Endothelial cell of umbilical vein (primary cell): ENCODE data around the gene NAXD. TPM values are rescaled to one million over a fixed set of nuclear protein-coding genes. Genes with fewer than 3 reads are reported as not detected.

Experiments used
- BruUV-seq: library from RNA; stranded (reverse); fragments of 400-500 nt; replicated peaks from 2 replicates; lab custom pipeline; 2021; lab: Mats Ljungman, UMichigan
- CTCF ChIA-PET: fragments of 300-600, 350-600 bp; sonication (Branson Sonifier 250); formaldehyde crosslinking; loops from one replicate; lab custom pipeline; 2021; ENCODE audit warnings: antibody characterized with exemption, inconsistent platforms; lab: Charles Lee
- POLR2A ChIA-PET: fragments of 300-600, 350-600 bp; sonication (Branson Sonifier 250); formaldehyde crosslinking; loops from one replicate; lab custom pipeline; 2021; ENCODE audit warnings: antibody characterized with exemption, inconsistent platforms; lab: Charles Lee
- DNase-seq: peaks from one replicate; pipeline ENCODE4 v3.0.0-alpha.2; 2011; ENCODE audit warnings: low read depth, low spot score
- FAIRE-seq: peaks from 2 replicates; lab custom pipeline; 2011; peaks lifted over from hg19 to GRCh38; lab: Jason Lieb, UNC
- H2AFZ ChIP-seq: 2 replicates; pipeline ENCODE4 v1.6.0; 2012; ENCODE audit warnings: low read depth, low read length, control low read depth, inconsistent platforms
- H3K27ac ChIP-seq: 2 replicates; pipeline ENCODE4 v1.5.1; 2011; ENCODE audit warnings: low read depth, mild to moderate bottlenecking, control low read depth, low read length, moderate library complexity; ENCODE audit not compliant: insufficient read depth
- H3K27me3 ChIP-seq, 2 experiments: 2 replicates each; pipeline versions ENCODE4 v1.6.0 to v1.6.1; 2011; ENCODE audit warnings: low read length in 2 of 2, mixed read lengths in 1 of 2; ENCODE audit not compliant: control insufficient read depth in 2 of 2, insufficient read depth in 2 of 2
- H3K36me3 ChIP-seq, 2 experiments: 2 replicates in 1 of 2; 3 replicates in 1 of 2; pipeline ENCODE4 v1.5.1; 2011; ENCODE audit warnings: low read length in 2 of 2, mild to moderate bottlenecking in 1 of 2, moderate library complexity in 1 of 2; ENCODE audit not compliant: control insufficient read depth in 2 of 2, insufficient read depth in 2 of 2; ENCODE audit errors: extremely low read depth in 1 of 2
- H3K4me1 ChIP-seq: 3 replicates; pipeline ENCODE4 v1.5.1; 2011; ENCODE audit warnings: mild to moderate bottlenecking, low read length; ENCODE audit not compliant: control insufficient read depth, insufficient read depth; ENCODE audit errors: extremely low read depth
- H3K4me2 ChIP-seq: 2 replicates; pipeline ENCODE4 v1.6.1; 2011; ENCODE audit warnings: low read length, control low read depth, mixed read lengths; ENCODE audit not compliant: insufficient read depth
- H3K4me3 ChIP-seq, 3 experiments: fragments of 200-600 bp in 1 of 3; sonication (generic), shearing (Covaris generic) in 1 of 3; replicated peaks in 1 of 3; 2 replicates each; pipeline ENCODE4 v1.5.1; 2011 to 2016; ENCODE audit warnings: control low read depth in 3 of 3, low read length in 3 of 3, mild to moderate bottlenecking in 2 of 3, inconsistent platforms in 1 of 3, low read depth in 1 of 3, moderate library complexity in 1 of 3; ENCODE audit not compliant: insufficient read depth in 1 of 3
- H3K79me2 ChIP-seq: 2 replicates; pipeline ENCODE4 v1.6.0; 2012; ENCODE audit warnings: low read length, inconsistent platforms; ENCODE audit not compliant: control insufficient read depth, insufficient read depth
- H3K9ac ChIP-seq: replicated peaks from 2 replicates; pipeline ENCODE3; 2011; ENCODE audit warnings: low read length, control low read depth; ENCODE audit not compliant: insufficient read depth; ENCODE audit errors: extremely low read depth
- H3K9me1 ChIP-seq: replicated peaks from 3 replicates; pipeline ENCODE4 v1.6.0; 2011; ENCODE audit warnings: mild to moderate bottlenecking, low read length; ENCODE audit not compliant: control insufficient read depth, insufficient read depth; ENCODE audit errors: extremely low read depth
- H3K9me3 ChIP-seq: replicated peaks from 2 replicates; pipeline ENCODE4 v1.5.1; 2012; ENCODE audit warnings: low read length, inconsistent platforms; ENCODE audit not compliant: control insufficient read depth, insufficient read depth
- H4K20me1 ChIP-seq: replicated peaks from 2 replicates; pipeline ENCODE3; 2011; ENCODE audit warnings: mild to moderate bottlenecking, low read length; ENCODE audit not compliant: control insufficient read depth, insufficient read depth; ENCODE audit errors: extremely low read depth
- EZH2 ChIP-seq: IDR thresholded peaks from 2 replicates; pipeline ENCODE4 v1.6.1; 2012; ENCODE audit warnings: borderline replicate concordance, low read depth, mild to moderate bottlenecking, moderate library complexity, low read length, inconsistent platforms; ENCODE audit not compliant: severe bottlenecking
- FOS ChIP-seq: IDR thresholded peaks from 2 replicates; pipeline ENCODE4 v1.6.1; 2011; ENCODE audit warnings: mild to moderate bottlenecking, low read length, moderate library complexity, borderline replicate concordance; ENCODE audit not compliant: insufficient read depth
- GATA2 ChIP-seq: IDR thresholded peaks from 2 replicates; pipeline ENCODE4 v1.7.0; 2011; ENCODE audit warnings: low read depth, mild to moderate bottlenecking, moderate library complexity, mixed read lengths, low read length; ENCODE audit not compliant: insufficient read length, insufficient read depth
- JUN ChIP-seq: IDR thresholded peaks from 2 replicates; pipeline ENCODE4 v1.6.1; 2011; ENCODE audit warnings: borderline replicate concordance, low read depth; ENCODE audit not compliant: insufficient read length, insufficient read depth
- MYC ChIP-seq: IDR thresholded peaks from one replicate; pipeline ENCODE4 v1.6.1; 2011; ENCODE audit warnings: mild to moderate bottlenecking, low read depth, low read length
- POLR2A ChIP-seq: IDR thresholded peaks from 2 replicates; pipeline ENCODE4 v1.6.1; 2012; ENCODE audit warnings: low read depth, mild to moderate bottlenecking, control low read depth, low read length
- POLR2AphosphoS5 ChIP-seq: IDR thresholded peaks from 2 replicates; pipeline ENCODE4 v1.6.1; 2012; ENCODE audit warnings: low read depth, mild to moderate bottlenecking, control low read depth, low read length, moderate library complexity; ENCODE audit not compliant: insufficient read depth
- dilution Hi-C: fragments of 300-500 bp; cut with MboI; formaldehyde crosslinking; loops from one replicate; pipeline ENCODE4 v1.15.0; 2019; ENCODE audit warnings: low sequenced_read_pairs; ENCODE audit not compliant: extremely low pct_ligation_motif_present
- intact Hi-C: fragments of 100-400 bp; cut with micrococcal nuclease; formaldehyde crosslinking; loops from one replicate; pipeline ENCODE4 v1.10.0; 2022
- polyA plus RNA-seq, 4 experiments: library from polyadenylated mRNA; depleted of rRNA in 3 of 4; stranded (reverse) in 3 of 4; unstranded in 1 of 4; fragments of >200 nt; gene quantifications; 2 replicates each; pipeline versions ENCODE4 v1.2.1 to v1.2.3, GENCODE V29; 2011 to 2012; ENCODE audit warnings: missing spikeins in 1 of 4
- total RNA-seq: library from RNA; stranded (reverse); gene quantifications from 2 replicates; pipeline ENCODE4 v1.2.3, GENCODE V29; 2021
- TF ChIP-seq, protein P1 (sequence below): IDR thresholded peaks from 2 replicates; pipeline ENCODE4 v1.6.1; 2011; ENCODE audit not compliant: insufficient read depth, insufficient read length
- TF ChIP-seq, protein P2 (sequence below), 2 donors: IDR thresholded peaks; 1 replicate in 1 of 2; 2 replicates in 1 of 2; pipeline ENCODE4 v1.5.1; 2011; ENCODE audit warnings: low read length in 2 of 2, mild to moderate bottlenecking in 2 of 2, moderate library complexity in 2 of 2, control low read depth in 1 of 2, inconsistent platforms in 1 of 2, low read depth in 1 of 2; ENCODE audit not compliant: insufficient read depth in 1 of 2; ENCODE audit errors: extremely low read depth in 1 of 2

The NAXD gene
- total and polyA plus RNA-seq, 2 donors (not counting 3 experiments of a cell fraction or from before 2014, with no cell fraction given) = 19.9 to 42.9 TPM

DNA sequence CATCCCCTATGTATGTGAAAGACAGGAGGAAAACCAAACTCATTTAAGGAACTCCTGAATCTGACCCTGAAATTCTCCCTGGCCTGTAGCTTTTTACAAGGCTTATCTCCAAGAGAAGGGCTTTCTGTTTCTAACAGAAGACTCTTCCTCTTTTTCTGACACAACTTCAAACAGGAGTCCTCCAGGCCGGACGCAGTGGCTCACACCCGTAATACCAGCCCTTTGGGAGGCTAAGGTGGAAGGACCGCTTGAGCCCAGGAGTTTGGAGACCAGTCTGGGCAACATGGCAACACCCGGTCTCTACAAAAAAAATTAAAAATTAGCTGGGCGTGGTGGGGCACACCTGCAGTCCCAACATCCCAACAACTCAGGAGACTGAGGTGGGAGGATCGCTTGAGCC is 48.7 kb downstream of the NAXD start:
- Histone ChIP-seq H2AFZ (no peak overlapping the region), H3K36me3 (peaks cover 0 to 20% of the 10 kb centered on the region in 2 experiments), H3K4me3 (no peak overlapping the region), H3K27ac (no peak overlapping the region), H3K9me1 (no peaks in the 10 kb centered on the region), H3K27me3 (no peaks in the 10 kb centered on the region), H3K9me3 (no peaks in the 10 kb centered on the region), H4K20me1 (no peaks in the 10 kb centered on the region), H3K9ac (no peak overlapping the region), H3K79me2 (no peaks in the 10 kb centered on the region), H3K4me2 (no peak overlapping the region), H3K4me1 (no peaks in the 10 kb centered on the region)
- ChIA-PET POLR2A (no interaction called here), CTCF (interaction anchor here (1.3 kb wide), 1 partner anchor 17 kb away, joined by 5 read pairs; no protein-coding TSS in a partner anchor)
- no peak for FAIRE-seq
- no TSS peak for BruUV-seq
- TF ChIP-seq, protein P1, sequence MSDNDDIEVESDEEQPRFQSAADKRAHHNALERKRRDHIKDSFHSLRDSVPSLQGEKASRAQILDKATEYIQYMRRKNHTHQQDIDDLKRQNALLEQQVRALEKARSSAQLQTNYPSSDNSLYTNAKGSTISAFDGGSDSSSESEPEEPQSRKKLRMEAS = no peak
- TF ChIP-seq JUN (no peak), MYC (no peak), FOS (no peak), EZH2 (no peak), POLR2A (no peak), POLR2AphosphoS5 (no peak), GATA2 (no peak)
- TF ChIP-seq, protein P2, sequence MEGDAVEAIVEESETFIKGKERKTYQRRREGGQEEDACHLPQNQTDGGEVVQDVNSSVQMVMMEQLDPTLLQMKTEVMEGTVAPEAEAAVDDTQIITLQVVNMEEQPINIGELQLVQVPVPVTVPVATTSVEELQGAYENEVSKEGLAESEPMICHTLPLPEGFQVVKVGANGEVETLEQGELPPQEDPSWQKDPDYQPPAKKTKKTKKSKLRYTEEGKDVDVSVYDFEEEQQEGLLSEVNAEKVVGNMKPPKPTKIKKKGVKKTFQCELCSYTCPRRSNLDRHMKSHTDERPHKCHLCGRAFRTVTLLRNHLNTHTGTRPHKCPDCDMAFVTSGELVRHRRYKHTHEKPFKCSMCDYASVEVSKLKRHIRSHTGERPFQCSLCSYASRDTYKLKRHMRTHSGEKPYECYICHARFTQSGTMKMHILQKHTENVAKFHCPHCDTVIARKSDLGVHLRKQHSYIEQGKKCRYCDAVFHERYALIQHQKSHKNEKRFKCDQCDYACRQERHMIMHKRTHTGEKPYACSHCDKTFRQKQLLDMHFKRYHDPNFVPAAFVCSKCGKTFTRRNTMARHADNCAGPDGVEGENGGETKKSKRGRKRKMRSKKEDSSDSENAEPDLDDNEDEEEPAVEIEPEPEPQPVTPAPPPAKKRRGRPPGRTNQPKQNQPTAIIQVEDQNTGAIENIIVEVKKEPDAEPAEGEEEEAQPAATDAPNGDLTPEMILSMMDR (IDR thresholded peaks at IDR 0.05; ENCODE audit: extremely low read depth in 1 of 2, insufficient read depth in 1 of 2, low read depth in 1 of 2, low read length in 2 of 2) = no peak
- intact Hi-C loops (no loop called here), dilution Hi-C loops (no loop called here)
- no peak for DNase-seq
